Measurements from ENCODE around the gene CS. TPM values are rescaled to one million over a fixed set of nuclear protein-coding genes. Genes with fewer than 3 reads are reported as not detected.
"Not testable (repeated sequence)": the region's sequence is repeated elsewhere in the genome, so short reads cannot be mapped to it uniquely, and the experiment has no call there.

The CS gene
- total RNA-seq, 8 experiments from 2014 or later = 66.8 to 208 (median 106) TPM

DNA sequence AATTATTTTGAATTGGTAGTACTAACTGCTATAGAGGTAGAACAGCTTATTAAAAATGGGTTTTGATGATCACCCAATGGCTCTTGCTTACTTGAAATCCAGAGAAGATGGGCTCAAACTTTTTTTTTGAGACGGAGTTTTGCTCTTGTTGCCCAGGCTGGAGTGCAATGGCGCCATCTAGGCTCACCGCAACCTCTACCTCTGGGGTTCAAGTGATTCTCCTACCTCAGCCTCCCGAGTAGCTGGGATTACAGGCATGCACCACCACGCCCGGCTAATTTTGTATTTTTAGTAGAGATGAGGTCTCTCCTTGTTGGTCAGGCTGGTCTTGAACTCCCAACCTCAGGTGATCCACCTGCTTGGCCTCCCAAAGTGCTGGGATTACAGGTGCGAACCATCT is 37.2 kb downstream of the CS start:
- in situ Hi-C loops (cut with MboI; ENCODE audit: low pct_unique_long_range_greater_than_20kb in 2 of 9, low sequenced_read_pairs in 9 of 9, unreplicated experiment in 9 of 9) = loop anchor here in 1 of 9 experiments (25.0 kb wide), 1 partner anchor 101 kb away; the partner anchor contains the start of genes MYL6 and MYL6B
- ATAC-seq (replicated peaks in 6 of 8); H3K27ac ChIP-seq; H3K4me3 ChIP-seq: not testable (repeated sequence)
- peaks cover 4 to 12% of the 10 kb centered on the region in 2 donors for H3K4me1 ChIP-seq (replicated peaks in 1 of 2)
- 75 to 100% (median 93%) methylated on average over 1 to 5 of the region's 7 CpGs; no CpG with 5 or more reads in 3 of the 10 experiments for WGBS, 10 experiments

GRCh38 chr12:56261503-56262232 is 38.5 kb downstream of the CS start:
- peak in 2 of 8 experiments; percentile 44 to 46 for ATAC-seq (replicated peaks in 6 of 8)
- Histone ChIP-seq H3K27ac (no peak overlapping the region), H3K4me3 (no peak overlapping the region), H3K4me1 (replicated peaks in 1 of 2) (peaks cover 11 to 18% of the 10 kb centered on the region in 2 donors)
- in situ Hi-C loops (cut with MboI; ENCODE audit: low pct_unique_long_range_greater_than_20kb in 2 of 9, low sequenced_read_pairs in 9 of 9, unreplicated experiment in 9 of 9) = loop anchor here in 1 of 9 experiments (25.0 kb wide), 1 partner anchor 99 kb away; the partner anchor contains the start of genes MYL6 and MYL6B
- WGBS, 10 experiments = 47 to 100% (median 87%) methylated on average over 1 to 4 of the region's 5 CpGs; no CpG with 5 or more reads in 2 of the 10 experiments

DNA sequence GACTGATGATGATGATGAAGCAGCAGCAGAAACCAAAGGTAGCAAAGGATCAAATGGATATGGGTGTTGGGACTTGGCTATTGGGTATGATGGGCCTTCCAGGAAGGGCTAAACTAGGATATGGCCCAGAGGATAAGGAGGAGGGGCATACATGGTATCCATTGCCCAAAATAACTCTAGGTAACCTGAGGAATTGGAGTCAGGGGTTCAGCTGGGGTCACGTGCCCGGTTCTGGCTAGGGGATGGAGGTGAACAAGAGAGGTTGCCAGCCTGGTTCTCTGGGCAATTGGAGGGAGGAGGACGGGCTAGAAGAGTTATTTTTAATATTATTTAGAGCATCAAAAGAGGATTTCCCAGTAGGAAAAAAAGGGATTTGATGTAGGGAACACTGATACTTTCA is 39.2 kb downstream of the CS start:
- WGBS, 10 experiments = 75 to 90% (median 81%) methylated on average over 1 to 3 of the region's 3 CpGs; no CpG with 5 or more reads in 3 of the 10 experiments
- in situ Hi-C loops (cut with MboI; ENCODE audit: low pct_unique_long_range_greater_than_20kb in 2 of 9, low sequenced_read_pairs in 9 of 9, unreplicated experiment in 9 of 9) = loop anchor here in 1 of 9 experiments (25.0 kb wide), 1 partner anchor 99 kb away; the partner anchor contains the start of genes MYL6 and MYL6B
- ATAC-seq (replicated peaks in 6 of 8) = no peak

GRCh38 chr12:56260380-56260779 is 39.8 kb downstream of the CS start:
- no peak overlapping the region for H3K4me3 ChIP-seq
- 75 to 100% (median 96%) methylated on average over 1 to 6 of the region's 8 CpGs; no CpG with 5 or more reads in 2 of the 10 experiments for WGBS, 10 experiments
- no peak overlapping the region for H3K27ac ChIP-seq
- H3K4me1 ChIP-seq (replicated peaks in 1 of 2) = peaks cover 16 to 18% of the 10 kb centered on the region in 2 donors
- in situ Hi-C loops (cut with MboI; ENCODE audit: low pct_unique_long_range_greater_than_20kb in 2 of 9, low sequenced_read_pairs in 9 of 9, unreplicated experiment in 9 of 9) = loop anchor here in 1 of 9 experiments (25.0 kb wide), 1 partner anchor 98 kb away; the partner anchor contains the start of genes MYL6 and MYL6B
- ATAC-seq (replicated peaks in 6 of 8) = no peak

More for the DNA sequence above, 39.2 kb downstream of the CS start:
- no peak overlapping the region for H3K27ac ChIP-seq
- H3K4me3 ChIP-seq = no peak overlapping the region
- H3K4me1 ChIP-seq (replicated peaks in 1 of 2) = peaks cover 16 to 18% of the 10 kb centered on the region in 2 donors

DNA sequence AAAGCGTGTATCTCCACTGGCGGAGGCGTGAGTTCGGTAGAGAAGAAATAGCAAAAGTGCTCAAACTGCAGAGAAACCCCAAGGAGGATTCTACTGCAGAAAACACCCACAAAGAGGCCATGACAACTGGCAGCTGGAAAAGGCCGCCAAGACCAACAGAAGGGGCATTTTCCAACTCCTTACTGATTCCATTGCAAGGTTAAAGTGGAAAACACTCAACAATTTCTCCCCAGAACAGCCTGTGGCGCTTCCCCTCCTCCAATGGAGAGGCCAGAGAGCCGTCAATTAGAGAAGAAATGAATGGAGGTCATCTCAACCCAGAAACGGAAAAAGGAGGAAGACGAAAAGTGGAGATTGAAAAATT is 41.3 kb downstream of the CS start:
- H3K4me1 ChIP-seq (replicated peaks in 1 of 2) = peaks cover 16 to 18% of the 10 kb centered on the region in 2 donors
- 0 to 67% (median 31%) methylated on average over 1 to 8 of the region's 9 CpGs for WGBS, 10 experiments
- H3K4me3 ChIP-seq = peak overlapping the region; percentile 66 to 98 (median 87)
- in situ Hi-C loops (cut with MboI; ENCODE audit: low pct_unique_long_range_greater_than_20kb in 2 of 9, low sequenced_read_pairs in 9 of 9, unreplicated experiment in 9 of 9) = loop anchor here in 1 of 9 experiments (25.0 kb wide), 1 partner anchor 97 kb away; the partner anchor contains the start of genes MYL6 and MYL6B
- ATAC-seq (replicated peaks in 6 of 8) = no peak
- peak overlapping the region; percentile 86 to 87 for H3K27ac ChIP-seq

- H3K27ac ChIP-seq = peak within 1 kb of the TSS; percentile 86 to 87
- H3K4me3 ChIP-seq = peak within 1 kb of the TSS; percentile 66 to 98 (median 87)
- peak; percentile 76 to 96 (median 94) for ATAC-seq (replicated peaks in 6 of 8)
- WGBS, 10 experiments = 0 to 1% (median 0%) methylated on average over 1 to 19 of the region's 78 CpGs; no CpG with 5 or more reads in 6 of the 10 experiments
- peaks cover 16 to 18% of the 10 kb centered on the region in 2 donors for H3K4me1 ChIP-seq (replicated peaks in 1 of 2)
- in situ Hi-C loops (cut with MboI; ENCODE audit: low pct_unique_long_range_greater_than_20kb in 2 of 9, low sequenced_read_pairs in 9 of 9, unreplicated experiment in 9 of 9) = loop anchor here in 1 of 9 experiments (25.0 kb wide), 1 partner anchor 96 kb away; the partner anchor contains the start of genes MYL6 and MYL6B
These were observed 41.9 kb downstream of the CS start, which contains the start of gene ANKRD52 for GRCh38 chr12:56258068-56258819. ANKRD52 (minus strand) TSS chr12:56258384; CDS start chr12:56258269, 115 bp downstream.

DNA sequence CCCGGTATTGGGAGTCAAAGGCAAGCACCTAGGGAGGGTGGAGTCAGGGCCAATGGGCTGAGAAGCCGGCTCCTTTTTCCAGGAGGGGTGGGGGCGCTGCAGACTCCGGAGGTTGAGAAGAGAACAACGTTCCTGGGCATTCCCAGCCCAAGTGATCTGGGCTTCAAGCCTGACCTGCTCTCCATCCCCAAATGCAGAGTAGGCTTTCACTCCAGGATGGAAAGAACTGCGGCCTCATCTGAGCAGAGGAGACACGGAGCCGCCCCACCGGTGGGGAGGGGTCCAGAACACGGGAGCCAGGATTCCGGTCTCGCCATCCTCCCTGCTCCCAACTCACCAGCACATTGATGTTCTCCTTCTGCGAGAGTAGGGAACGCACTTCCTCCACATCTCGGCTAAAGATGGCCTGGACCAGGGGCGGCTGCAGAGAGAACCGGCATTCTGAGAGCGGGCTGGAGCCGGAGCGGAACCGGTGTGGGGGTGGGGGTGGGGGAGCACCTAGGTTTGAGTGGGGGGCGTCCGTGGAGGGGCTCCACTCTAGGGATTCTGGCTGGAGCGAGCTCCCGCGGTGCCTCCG is 42.6 kb downstream of the CS start:
- ATAC-seq (replicated peaks in 6 of 8) = peak; percentile 5 to 36 (median 24)
- H3K4me3 ChIP-seq = peak overlapping the region; percentile 66 to 98 (median 87)
- in situ Hi-C loops (cut with MboI; ENCODE audit: low pct_unique_long_range_greater_than_20kb in 2 of 9, low sequenced_read_pairs in 9 of 9, unreplicated experiment in 9 of 9) = loop anchor here in 1 of 9 experiments (25.0 kb wide), 1 partner anchor 95 kb away; the partner anchor contains the start of genes MYL6 and MYL6B
- 0% methylated on average over 1 to 4 of the region's 27 CpGs; no CpG with 5 or more reads in 7 of the 10 experiments for WGBS, 10 experiments
- H3K27ac ChIP-seq = peak overlapping the region; percentile 86 to 87
- H3K4me1 ChIP-seq (replicated peaks in 1 of 2) = peaks cover 16 to 18% of the 10 kb centered on the region in 2 donors

- peak overlapping the region in 1 of 2 donors; percentile 87 for H3K27ac ChIP-seq
- 34 to 60% (median 43%) methylated on average over 1 to 7 of the region's 8 CpGs; no CpG with 5 or more reads in 3 of the 10 experiments for WGBS, 10 experiments
These were observed 43.1 kb downstream of the CS start for GRCh38 chr12:56257071-56257470.

DNA sequence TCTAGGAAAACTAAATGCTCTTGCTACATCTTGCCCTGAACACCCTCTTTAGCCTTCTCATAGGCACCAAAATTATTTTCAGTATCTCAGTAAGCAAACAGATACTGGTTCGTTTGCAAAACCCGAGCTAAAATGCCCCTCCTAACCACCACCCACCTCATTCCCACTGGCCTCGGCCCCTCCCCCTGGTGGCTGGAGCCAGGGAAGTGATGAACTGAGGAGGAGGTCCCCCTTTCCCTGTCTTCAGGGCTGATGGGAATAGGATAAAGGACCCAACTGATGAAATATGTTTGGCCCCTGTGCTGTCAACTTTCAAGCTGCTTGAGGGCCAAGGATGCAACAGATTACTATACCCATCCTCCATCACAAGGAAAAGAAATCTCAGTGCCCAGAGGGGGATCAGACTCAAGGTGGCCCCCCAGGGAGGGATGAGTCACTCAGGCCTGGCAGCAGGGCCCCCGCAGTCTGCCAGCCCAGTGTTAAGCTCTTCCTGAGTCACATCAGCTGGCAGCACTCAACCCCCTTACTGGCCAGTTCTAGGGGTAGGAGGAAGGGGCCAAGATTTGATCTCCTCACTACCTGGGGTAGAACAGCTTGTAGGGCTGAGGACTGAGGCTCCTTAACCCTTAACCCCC is 43.7 kb downstream of the CS start:
- 0 to 57% (median 30%) methylated on average over 1 to 2 of the region's 4 CpGs; no CpG with 5 or more reads in 5 of the 10 experiments for WGBS, 10 experiments
- H3K4me1 ChIP-seq (replicated peaks in 1 of 2) = peaks cover 16 to 18% of the 10 kb centered on the region in 2 donors
- in situ Hi-C loops (cut with MboI; ENCODE audit: low pct_unique_long_range_greater_than_20kb in 2 of 9, low sequenced_read_pairs in 9 of 9, unreplicated experiment in 9 of 9) = loop anchor here in 1 of 9 experiments (25.0 kb wide), 1 partner anchor 94 kb away; the partner anchor contains the start of genes MYL6 and MYL6B
- peak overlapping the region in 2 of 5 donors; percentile 66 to 87 for H3K4me3 ChIP-seq
- H3K27ac ChIP-seq = no peak overlapping the region
- no peak for ATAC-seq (replicated peaks in 6 of 8)

More at GRCh38 chr12:56257071-56257470, 43.1 kb downstream of the CS start:
- peaks cover 16 to 18% of the 10 kb centered on the region in 2 donors for H3K4me1 ChIP-seq (replicated peaks in 1 of 2)
- in situ Hi-C loops (cut with MboI; ENCODE audit: low pct_unique_long_range_greater_than_20kb in 2 of 9, low sequenced_read_pairs in 9 of 9, unreplicated experiment in 9 of 9) = loop anchor here in 1 of 9 experiments (25.0 kb wide), 1 partner anchor 95 kb away; the partner anchor contains the start of genes MYL6 and MYL6B
- H3K4me3 ChIP-seq = peak overlapping the region; percentile 66 to 98 (median 87)
- no peak for ATAC-seq (replicated peaks in 6 of 8)

GRCh38 chr12:56255671-56256070 is 44.5 kb downstream of the CS start:
- Histone ChIP-seq H3K4me1 (replicated peaks in 1 of 2) (peaks cover 16 to 18% of the 10 kb centered on the region in 2 donors), H3K4me3 (no peak overlapping the region), H3K27ac (no peak overlapping the region)
- ATAC-seq (replicated peaks in 6 of 8) = no peak
- in situ Hi-C loops (cut with MboI; ENCODE audit: low pct_unique_long_range_greater_than_20kb in 2 of 9, low sequenced_read_pairs in 9 of 9, unreplicated experiment in 9 of 9) = loop anchor here in 1 of 9 experiments (25.0 kb wide), 1 partner anchor 93 kb away; the partner anchor contains the start of genes MYL6 and MYL6B
- WGBS, 10 experiments = 50 to 100% (median 84%) methylated on average over 1 to 3 of the region's 7 CpGs; no CpG with 5 or more reads in 6 of the 10 experiments

DNA sequence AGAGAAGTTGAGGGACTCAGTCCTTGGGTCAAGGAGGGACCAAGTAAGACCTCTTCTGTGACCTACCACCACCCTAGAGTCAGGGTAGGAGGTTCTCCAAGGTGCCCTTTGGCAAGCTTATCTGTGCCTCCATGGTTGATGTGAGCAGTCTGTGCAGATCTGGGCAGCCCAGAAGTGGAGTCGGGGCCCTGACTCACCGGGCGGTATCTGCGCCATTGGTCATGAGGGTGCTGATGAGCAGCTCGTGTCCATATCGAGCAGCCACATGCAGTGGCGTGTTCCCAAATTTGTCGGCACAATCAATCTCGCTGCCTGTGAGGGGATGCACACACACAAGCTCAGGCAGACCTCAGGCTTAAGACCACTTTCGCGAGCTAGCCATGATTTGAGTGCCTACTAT is 47.0 kb downstream of the CS start:
- WGBS, 10 experiments = 81 to 98% (median 91%) methylated on average over 3 to 8 of the region's 11 CpGs; no CpG with 5 or more reads in 6 of the 10 experiments
- in situ Hi-C loops (cut with MboI; ENCODE audit: low pct_unique_long_range_greater_than_20kb in 2 of 9, low sequenced_read_pairs in 9 of 9, unreplicated experiment in 9 of 9) = loop anchor here in 1 of 9 experiments (25.0 kb wide), 1 partner anchor 91 kb away; the partner anchor contains the start of genes MYL6 and MYL6B
- no peak for ATAC-seq (replicated peaks in 6 of 8)

More for the DNA sequence above, 47.0 kb downstream of the CS start:
- H3K4me1 ChIP-seq (replicated peaks in 1 of 2) = peaks cover 11 to 12% of the 10 kb centered on the region in 2 donors
- H3K4me3 ChIP-seq = no peak overlapping the region
- H3K27ac ChIP-seq = no peak overlapping the region

Measured in motor neuron (in vitro differentiated cells).